ENCODE measurements around the gene MYEF2. TPM values are rescaled to one million over a fixed set of nuclear protein-coding genes. Genes with fewer than 3 reads are reported as not detected.

MYEF2 gene
- total RNA-seq, 1 experiment from 2014 or later, result 18.8 TPM

DNA sequence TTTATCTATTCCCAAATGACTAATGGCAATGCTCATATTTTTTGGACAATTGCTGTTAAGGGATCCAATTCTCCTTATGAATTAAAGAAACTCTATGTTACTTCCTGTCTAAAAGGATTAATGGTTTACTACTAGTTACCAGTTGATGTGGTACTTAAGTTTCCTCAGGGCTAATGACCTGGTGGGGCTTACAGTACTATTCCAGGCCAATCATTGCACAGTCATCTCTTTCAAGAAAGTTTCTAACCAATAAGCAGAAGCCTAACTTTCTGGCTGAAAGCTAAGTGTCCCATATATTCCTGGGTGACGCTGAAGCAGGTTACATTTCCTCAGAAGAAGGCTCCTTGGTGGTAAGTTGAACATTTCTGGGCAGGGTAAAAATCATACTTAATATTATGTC, 27.9 kb upstream of the MYEF2 start, which contains the start of gene SLC12A1:
Gene SLC12A1 (plus strand): TSS at position 322 of the 400 bp plus-strand sequence. CDS start 1,418 bp downstream, outside the sequence.
- Histone ChIP-seq H3K27me3 (ENCODE audit: low read length) (peaks cover 19% of the 10 kb centered on the region; the same call in 1 of the 2 replicates), H3K36me3 (ENCODE audit: low read depth, low read length) (no peaks in the 10 kb centered on the region), H3K4me1 (ENCODE audit: insufficient read depth, low read length) (no peaks in the 10 kb centered on the region), H3K4me2 (ENCODE audit: low read length) (no peak within 1 kb of the TSS), H3K9ac (ENCODE audit: low read length) (no peak within 1 kb of the TSS), H3K4me3 (ENCODE audit: low read length) (no peak within 1 kb of the TSS), H4K20me1 (ENCODE audit: low read length) (no peaks in the 10 kb centered on the region), H3K27ac (ENCODE audit: low read length) (no peak within 1 kb of the TSS), H2AFZ (ENCODE audit: low read length) (no peak within 1 kb of the TSS), H3K9me2 (replicated peaks; ENCODE audit: low read length) (no peaks in the 10 kb centered on the region), H3F3A (ENCODE audit: low read length, unreplicated experiment) (no peaks in the 10 kb centered on the region), H3K79me2 (ENCODE audit: low read length) (no peaks in the 10 kb centered on the region), H3K9me3 (ENCODE audit: low read length) (no peaks in the 10 kb centered on the region)
- intact Hi-C loops (cut with micrococcal nuclease), result no loop called here
- ATAC-seq, result no peak
- TF ChIP-seq EZH2phosphoT487 (IDR thresholded peaks at IDR 0.05; ENCODE audit: borderline replicate concordance, low read length) (no peak), EZH2 (IDR thresholded peaks at IDR 0.05; ENCODE audit: low read length, unreplicated experiment) (no peak)
- TF ChIP-seq, protein P1, sequence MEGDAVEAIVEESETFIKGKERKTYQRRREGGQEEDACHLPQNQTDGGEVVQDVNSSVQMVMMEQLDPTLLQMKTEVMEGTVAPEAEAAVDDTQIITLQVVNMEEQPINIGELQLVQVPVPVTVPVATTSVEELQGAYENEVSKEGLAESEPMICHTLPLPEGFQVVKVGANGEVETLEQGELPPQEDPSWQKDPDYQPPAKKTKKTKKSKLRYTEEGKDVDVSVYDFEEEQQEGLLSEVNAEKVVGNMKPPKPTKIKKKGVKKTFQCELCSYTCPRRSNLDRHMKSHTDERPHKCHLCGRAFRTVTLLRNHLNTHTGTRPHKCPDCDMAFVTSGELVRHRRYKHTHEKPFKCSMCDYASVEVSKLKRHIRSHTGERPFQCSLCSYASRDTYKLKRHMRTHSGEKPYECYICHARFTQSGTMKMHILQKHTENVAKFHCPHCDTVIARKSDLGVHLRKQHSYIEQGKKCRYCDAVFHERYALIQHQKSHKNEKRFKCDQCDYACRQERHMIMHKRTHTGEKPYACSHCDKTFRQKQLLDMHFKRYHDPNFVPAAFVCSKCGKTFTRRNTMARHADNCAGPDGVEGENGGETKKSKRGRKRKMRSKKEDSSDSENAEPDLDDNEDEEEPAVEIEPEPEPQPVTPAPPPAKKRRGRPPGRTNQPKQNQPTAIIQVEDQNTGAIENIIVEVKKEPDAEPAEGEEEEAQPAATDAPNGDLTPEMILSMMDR (conservative IDR thresholded peaks at IDR 0.05; ENCODE audit: low read depth, low read length), result no peak
- no TSS peak for BruUV-seq (replicated peaks)
- ChIA-PET POLR2A (ENCODE audit: unreplicated experiment) (interaction anchor here (0.6 kb wide), 1 partner anchor 8 kb away, joined by 4 read pairs; no protein-coding TSS in a partner anchor), CTCF (no interaction called here)
- no peak for DNase-seq

DNA sequence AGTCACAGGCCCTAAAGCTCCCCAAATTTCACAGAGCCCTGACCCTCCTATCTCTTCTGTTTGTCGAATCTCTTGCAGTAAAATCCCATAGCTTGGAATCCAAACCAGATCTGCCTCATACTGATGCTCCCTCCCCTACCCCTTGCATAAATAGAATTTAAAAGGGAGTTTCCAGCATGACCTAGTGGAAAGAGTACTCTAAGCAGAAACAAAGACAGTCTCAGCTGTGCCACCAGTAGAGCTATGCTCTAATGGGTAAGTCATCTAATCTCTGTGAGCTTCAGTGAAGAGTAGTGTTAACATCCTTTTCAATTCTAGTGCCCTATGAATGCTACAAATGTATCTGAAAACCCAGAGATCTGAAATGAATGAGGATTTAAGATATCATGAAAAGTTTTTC, 24.0 kb upstream of the MYEF2 start:
- Histone ChIP-seq H3K36me3 (ENCODE audit: low read depth, low read length) (no peaks in the 10 kb centered on the region), H3F3A (ENCODE audit: low read length, unreplicated experiment) (no peaks in the 10 kb centered on the region), H3K4me1 (ENCODE audit: insufficient read depth, low read length) (no peaks in the 10 kb centered on the region), H3K4me2 (ENCODE audit: low read length) (no peak overlapping the region), H3K79me2 (ENCODE audit: low read length) (no peaks in the 10 kb centered on the region), H3K27me3 (ENCODE audit: low read length) (peaks cover 10% of the 10 kb centered on the region; the same call in 1 of the 2 replicates), H3K9ac (ENCODE audit: low read length) (no peak overlapping the region), H4K20me1 (ENCODE audit: low read length) (no peaks in the 10 kb centered on the region), H3K9me2 (replicated peaks; ENCODE audit: low read length) (no peaks in the 10 kb centered on the region), H2AFZ (ENCODE audit: low read length) (no peak overlapping the region), H3K27ac (ENCODE audit: low read length) (no peak overlapping the region), H3K9me3 (ENCODE audit: low read length) (no peaks in the 10 kb centered on the region), H3K4me3 (ENCODE audit: low read length) (no peak overlapping the region)
- no TSS peak for BruUV-seq (replicated peaks)
- CTCF ChIA-PET, result no interaction called here
- ATAC-seq (no peak), DNase-seq (no peak)
- POLR2A ChIA-PET (ENCODE audit: unreplicated experiment), result no interaction called here
- intact Hi-C loops (cut with micrococcal nuclease), result no loop called here
- TF ChIP-seq EZH2 (IDR thresholded peaks at IDR 0.05; ENCODE audit: low read length, unreplicated experiment) (no peak), EZH2phosphoT487 (IDR thresholded peaks at IDR 0.05; ENCODE audit: borderline replicate concordance, low read length) (no peak)
- TF ChIP-seq, protein P1 (conservative IDR thresholded peaks at IDR 0.05; ENCODE audit: low read depth, low read length), result no peak

DNA sequence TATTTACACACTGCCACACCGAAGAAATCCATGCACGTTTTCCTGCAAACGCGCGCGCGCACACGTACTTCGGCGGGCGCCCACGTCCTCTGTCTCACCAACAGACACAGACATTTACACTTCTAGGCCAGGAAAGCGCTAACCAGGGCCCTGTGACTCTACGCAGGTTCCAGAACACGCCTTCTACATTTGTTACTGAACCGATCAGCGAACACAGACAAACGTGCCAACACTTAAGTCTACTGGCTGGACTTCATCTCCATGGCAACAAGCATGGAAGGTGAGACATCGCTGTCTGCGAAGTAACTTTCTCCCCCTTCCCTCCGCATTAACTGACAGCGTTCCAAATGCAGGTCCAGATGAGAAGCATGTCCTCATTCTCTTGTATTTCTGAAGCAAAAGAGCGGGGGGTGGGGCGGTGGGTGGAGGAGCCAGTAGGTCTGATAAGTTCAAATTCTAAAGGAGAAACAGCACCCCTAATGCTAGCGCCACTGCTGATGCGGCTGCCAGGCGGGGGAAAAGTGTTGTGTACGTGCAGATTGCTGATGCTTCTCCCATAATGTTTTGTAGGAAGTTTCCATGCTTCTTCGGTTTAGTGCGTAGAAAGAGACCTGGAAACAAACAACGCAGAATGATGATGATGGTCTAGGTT, 13.6 kb upstream of the MYEF2 start, which contains the start of gene CTXN2:
Gene CTXN2 (plus strand): TSS at position 92 of the 652 bp plus-strand sequence. CDS start 9,636 bp downstream, outside the sequence.
- ATAC-seq (no peak), DNase-seq (no peak)
- no peak within 1 kb of the TSS for H3K9ac ChIP-seq (ENCODE audit: low read length)
- H3K4me2 ChIP-seq (ENCODE audit: low read length), result no peak within 1 kb of the TSS
- no peaks in the 10 kb centered on the region for H3F3A ChIP-seq (ENCODE audit: low read length, unreplicated experiment)
- H2AFZ ChIP-seq (ENCODE audit: low read length), result no peak within 1 kb of the TSS
- H3K4me3 ChIP-seq (ENCODE audit: low read length), result no peak within 1 kb of the TSS
- TF ChIP-seq EZH2 (IDR thresholded peaks at IDR 0.05; ENCODE audit: low read length, unreplicated experiment) (no peak), EZH2phosphoT487 (IDR thresholded peaks at IDR 0.05; ENCODE audit: borderline replicate concordance, low read length) (no peak)
- TF ChIP-seq, protein P1 (conservative IDR thresholded peaks at IDR 0.05; ENCODE audit: low read depth, low read length), result no peak
- ChIA-PET POLR2A (ENCODE audit: unreplicated experiment) (interaction anchor here (0.6 kb wide), 1 partner anchor 1252 kb away, joined by 3 read pairs; no protein-coding TSS in a partner anchor), CTCF (no interaction called here)
- H3K27me3 ChIP-seq (ENCODE audit: low read length), result peaks cover 6% of the 10 kb centered on the region; the same call in 1 of the 2 replicates
- no peaks in the 10 kb centered on the region for H3K36me3 ChIP-seq (ENCODE audit: low read depth, low read length)
- intact Hi-C loops (cut with micrococcal nuclease), result no loop called here
- H3K79me2 ChIP-seq (ENCODE audit: low read length), result no peaks in the 10 kb centered on the region
- no peak within 1 kb of the TSS for H3K27ac ChIP-seq (ENCODE audit: low read length)
- no peaks in the 10 kb centered on the region for H4K20me1 ChIP-seq (ENCODE audit: low read length)
- H3K4me1 ChIP-seq (ENCODE audit: insufficient read depth, low read length), result no peaks in the 10 kb centered on the region
- H3K9me2 ChIP-seq (replicated peaks; ENCODE audit: low read length), result no peaks in the 10 kb centered on the region
- BruUV-seq (replicated peaks), result no TSS peak
- no peaks in the 10 kb centered on the region for H3K9me3 ChIP-seq (ENCODE audit: low read length)
